HepG2 (cell line): Measurements from ENCODE around the gene HMGN4. TPM values are rescaled to one million over a fixed set of nuclear protein-coding genes. Genes with fewer than 3 reads are reported as not detected.

Experiments
- CBX1 ChIP-seq: IDR thresholded peaks from one replicate; pipeline ENCODE4 v1.6.1; 2016; ENCODE audit warnings: antibody characterized with exemption, low read depth
- CENPX ChIP-seq: sonication (generic); formaldehyde crosslinking; IDR thresholded peaks from 2 replicates; pipeline ENCODE4 v1.9.0; 2021; ENCODE audit warnings: mild to moderate bottlenecking, missing genetic modification reagents, moderate library complexity
- FOXA1 ChIP-seq, 2 experiments: fragments of 450-650 bp in 1 of 2; sonication (generic) in 1 of 2; formaldehyde crosslinking in 1 of 2; IDR thresholded peaks; 2 replicates each; pipeline versions ENCODE4 v1.4.0 to v1.6.1; 2016 to 2020; ENCODE audit warnings: missing genetic modification reagents in 1 of 2
- MED1 ChIP-seq: sonication (generic); formaldehyde crosslinking; IDR thresholded peaks from 2 replicates; pipeline ENCODE4 v1.4.0; 2020; ENCODE audit warnings: missing genetic modification reagents
- NFYC ChIP-seq: IDR thresholded peaks from 2 replicates; pipeline ENCODE4 v1.6.1; 2016; ENCODE audit warnings: missing genetic modification reagents, missing compliant biosample characterization
- NPAS2 ChIP-seq: sonication (generic); formaldehyde crosslinking; IDR thresholded peaks from 2 replicates; pipeline ENCODE4 v1.8.0; 2022; ENCODE audit warnings: mild to moderate bottlenecking, missing genetic modification reagents, borderline replicate concordance
- PBX2 ChIP-seq: IDR thresholded peaks from 2 replicates; pipeline ENCODE4 v1.6.1; 2016; ENCODE audit warnings: control low read depth
- RFXAP ChIP-seq: sonication (generic); formaldehyde crosslinking; IDR thresholded peaks from 2 replicates; pipeline ENCODE4 v1.4.0; 2020; ENCODE audit warnings: missing genetic modification reagents, borderline replicate concordance
- SIX4 ChIP-seq: sonication (generic); formaldehyde crosslinking; IDR thresholded peaks from 2 replicates; pipeline ENCODE4 v1.4.0; 2020; ENCODE audit warnings: missing genetic modification reagents
- SNAPC5 ChIP-seq: sonication (generic); formaldehyde crosslinking; IDR thresholded peaks from 2 replicates; pipeline ENCODE4 v1.8.1; 2023; ENCODE audit warnings: mild to moderate bottlenecking, missing genetic modification reagents, borderline replicate concordance
- TIGD3 ChIP-seq: sonication (generic); formaldehyde crosslinking; IDR thresholded peaks from 2 replicates; pipeline ENCODE4 v1.5.1; 2020; ENCODE audit warnings: mild to moderate bottlenecking, missing genetic modification reagents, borderline replicate concordance
- USF2 ChIP-seq, 2 experiments: sonication (generic) in 1 of 2; formaldehyde crosslinking in 1 of 2; IDR thresholded peaks; 2 replicates each; pipeline versions ENCODE4 v1.5.1 to v1.6.1; 2011 to 2020; ENCODE audit warnings: borderline replicate concordance in 1 of 2, low read depth in 1 of 2, low read length in 1 of 2, mild to moderate bottlenecking in 1 of 2, missing genetic modification reagents in 1 of 2, moderate library complexity in 1 of 2
- ZNF430 ChIP-seq: sonication (generic); formaldehyde crosslinking; IDR thresholded peaks from 2 replicates; pipeline ENCODE4 v1.9.0; 2021; ENCODE audit warnings: mild to moderate bottlenecking, missing genetic modification reagents
- ZNF547 ChIP-seq: sonication (generic); formaldehyde crosslinking; IDR thresholded peaks from 2 replicates; pipeline ENCODE4 v1.5.1; 2020; ENCODE audit warnings: mild to moderate bottlenecking, missing genetic modification reagents
- ZNF550 ChIP-seq: sonication (generic); formaldehyde crosslinking; IDR thresholded peaks from 2 replicates; pipeline ENCODE4 v1.4.0; 2020; ENCODE audit warnings: mild to moderate bottlenecking, missing genetic modification reagents, borderline replicate concordance
- ZNF597 ChIP-seq: sonication (generic); formaldehyde crosslinking; IDR thresholded peaks from 2 replicates; pipeline ENCODE4 v1.5.0; 2020; ENCODE audit warnings: missing genetic modification reagents
- ZNF607 ChIP-seq: sonication (generic); formaldehyde crosslinking; IDR thresholded peaks from 2 replicates; pipeline ENCODE4 v1.5.1; 2020; ENCODE audit warnings: missing genetic modification reagents, mild to moderate bottlenecking, borderline replicate concordance
- ZNF619 ChIP-seq: sonication (generic); formaldehyde crosslinking; IDR thresholded peaks from 2 replicates; pipeline ENCODE4 v1.4.0; 2020; ENCODE audit warnings: mild to moderate bottlenecking, missing genetic modification reagents
- ZNF660 ChIP-seq: sonication (generic); formaldehyde crosslinking; IDR thresholded peaks from 2 replicates; pipeline ENCODE4 v1.5.1; 2020; ENCODE audit warnings: mild to moderate bottlenecking, low read depth, missing genetic modification reagents, borderline replicate concordance
- ZNF720 ChIP-seq: sonication (generic); formaldehyde crosslinking; IDR thresholded peaks from 2 replicates; pipeline ENCODE4 v1.4.0; 2020; ENCODE audit warnings: missing genetic modification reagents
- ZNF749 ChIP-seq: sonication (generic); formaldehyde crosslinking; IDR thresholded peaks from 2 replicates; pipeline ENCODE4 v1.8.0; 2022; ENCODE audit warnings: mild to moderate bottlenecking, missing genetic modification reagents, moderate library complexity, borderline replicate concordance
- ZNF773 ChIP-seq: sonication (generic); formaldehyde crosslinking; IDR thresholded peaks from 2 replicates; pipeline ENCODE4 v1.4.0; 2020; ENCODE audit warnings: missing genetic modification reagents, borderline replicate concordance
- ZSCAN31 ChIP-seq: sonication (generic); formaldehyde crosslinking; IDR thresholded peaks from 2 replicates; pipeline ENCODE4 v1.5.0; 2020; ENCODE audit warnings: low read depth, mild to moderate bottlenecking, missing genetic modification reagents
- ZSCAN9 ChIP-seq: IDR thresholded peaks from 2 replicates; pipeline ENCODE4 v1.6.1; 2016; ENCODE audit warnings: borderline replicate concordance
- polyA plus RNA-seq, 8 experiments: library from polyadenylated mRNA; depleted of rRNA in 3 of 8; stranded (reverse) in 7 of 8; unstranded in 1 of 8; fragments of >200 nt; fragmentation: Illumina TruSeq in 4 of 8; extraction: Trizol in 4 of 8; gene quantifications; 2 replicates each; pipeline versions ENCODE4 v1.2.1 to v1.2.3, GENCODE V29; 2011 to 2016; ENCODE audit warnings: low read depth in 4 of 8, missing spikeins in 1 of 8, mixed read lengths in 1 of 8; ENCODE audit not compliant: insufficient read depth in 1 of 8
- total RNA-seq, 5 experiments: library from RNA; depleted of rRNA; stranded (reverse); fragments of >200 nt; fragmentation: Illumina TruSeq; extraction: Trizol; gene quantifications; 2 replicates each; pipeline ENCODE4 v1.2.3, GENCODE V29; 2016; ENCODE audit warnings: low read depth in 1 of 5

HMGN4 gene
- total and polyA plus RNA-seq, 2 of the 13 experiments (the other 11 are each of a cell fraction or from before 2014, with no cell fraction given), result 39.9 to 52.1 TPM

- no peak for TF ChIP-seq ZNF773 (CRISPR knock-in tag)
- peak; percentile 22 for TF ChIP-seq CBX1
- peak; percentile 63 for TF ChIP-seq ZNF749 (CRISPR knock-in tag)
- no peak for TF ChIP-seq PBX2 (CRISPR knock-in tag)
- TF ChIP-seq TIGD3, result no peak
- TF ChIP-seq NPAS2 (CRISPR knock-in tag), result no peak
- 0 out of 2 replicates have a peak, but pooled peaks have one; percentile 29 for TF ChIP-seq ZNF720 (CRISPR knock-in tag)
- peak; percentile 33; the same call in 1 of the 2 replicates for TF ChIP-seq ZNF430 (CRISPR knock-in tag)
- peak; percentile 77; the same call in 1 of the 2 replicates for TF ChIP-seq RFXAP (CRISPR knock-in tag)
- TF ChIP-seq ZNF547, result no peak
- TF ChIP-seq ZNF550 (CRISPR knock-in tag), result no peak
- TF ChIP-seq ZNF619 (CRISPR knock-in tag), result peak; percentile 57; the same call in 1 of the 2 replicates
- TF ChIP-seq NFYC (CRISPR knock-in tag), result no peak
- TF ChIP-seq CENPX (CRISPR knock-in tag), result no peak
- no peak; the same call in 1 of the 2 replicates for TF ChIP-seq ZNF607 (CRISPR knock-in tag)
- peak; percentile 82 for TF ChIP-seq ZSCAN9 (CRISPR knock-in tag)
- TF ChIP-seq SNAPC5, result no peak
- no peak for TF ChIP-seq FOXA1 (IDR thresholded peaks at IDR 0.05)
- no peak for TF ChIP-seq FOXA1 (CRISPR knock-in tag; IDR thresholded peaks at IDR 0.05)
- TF ChIP-seq ZNF597, result no peak
- no peak for TF ChIP-seq ZNF660 (CRISPR knock-in tag)
- TF ChIP-seq MED1 (CRISPR knock-in tag), result no peak
- no peak for TF ChIP-seq USF2 (IDR thresholded peaks at IDR 0.05; ENCODE audit: low read depth, low read length)
- TF ChIP-seq USF2 (CRISPR knock-in tag; IDR thresholded peaks at IDR 0.05; ENCODE audit: borderline replicate concordance), result peak; percentile 58; the same call in 1 of the 2 replicates
- TF ChIP-seq SIX4, result peak; percentile 66
- TF ChIP-seq ZSCAN31 (CRISPR knock-in tag), result no peak; the same call in 1 of the 2 replicates
These were observed at the start of gene HMGN4 (continued) for GRCh38 chr6:26537846-26538571.
